Cardiac muscle cell (in vitro differentiated cells and primary cell): ENCODE results near the gene PPP4R4. TPM values are rescaled to one million over a fixed set of nuclear protein-coding genes. Genes with fewer than 3 reads are reported as not detected.

Source experiments
- DNase-seq, 2 donors: peaks; one replicate each; pipeline versions ENCODE4 v3.0.0 to v3.0.0-alpha.2; 2010 to 2017; ENCODE audit warnings: low read depth in 1 of 2, low spot score in 1 of 2
- H3K27ac ChIP-seq: fragments of 200-600 bp; sonication (generic); 2 replicates; pipeline ENCODE4 v1.5.1; 2016
- H3K27me3 ChIP-seq: fragments of 200-600 bp; sonication (generic); 2 replicates; pipeline ENCODE4 v1.6.0; 2016; ENCODE audit warnings: control low read depth
- H3K36me3 ChIP-seq: fragments of 200-600 bp; sonication (generic); 2 replicates; pipeline ENCODE4 v1.5.1; 2016; ENCODE audit warnings: control low read depth
- H3K4me1 ChIP-seq: fragments of 200-600 bp; sonication (generic); 2 replicates; pipeline ENCODE4 v1.8.1; 2017; ENCODE audit warnings: low read depth, mild to moderate bottlenecking, mixed run types
- H3K4me3 ChIP-seq: fragments of 200-600 bp; sonication (generic); 2 replicates; pipeline ENCODE4 v1.5.1; 2016; ENCODE audit warnings: mild to moderate bottlenecking
- H3K9me3 ChIP-seq: fragments of 200-600 bp; sonication (generic); 2 replicates; pipeline ENCODE4 v1.5.1; 2017; ENCODE audit warnings: low read depth, mild to moderate bottlenecking, control low read depth
- CTCF ChIP-seq: IDR thresholded peaks from 2 replicates; pipeline ENCODE4 v1.5.1; 2012; ENCODE audit warnings: low read depth, mild to moderate bottlenecking, low read length
- polyA plus RNA-seq: library from polyadenylated mRNA; unstranded; fragments of >200 nt; fragmentation: Nextera tagmentation; extraction: Ambion mirVana; gene quantifications from 2 replicates; pipeline ENCODE4 v1.2.1, GENCODE V29; 2016
- total RNA-seq: library from RNA; depleted of rRNA; stranded (reverse); fragments of >200 nt; gene quantifications from 2 replicates; pipeline ENCODE4 v1.2.3, GENCODE V29; 2016

Gene PPP4R4
- total and polyA plus RNA-seq, 2 experiments from 2014 or later, result 0.59 to 9.8 TPM

- H3K4me3 ChIP-seq, result no peak overlapping the region
- no peak for TF ChIP-seq CTCF
- H3K27ac ChIP-seq, result no peak overlapping the region
- no peaks in the 10 kb centered on the region for H3K36me3 ChIP-seq
- no peaks in the 10 kb centered on the region for H3K9me3 ChIP-seq
- no peaks in the 10 kb centered on the region for H3K4me1 ChIP-seq
- DNase-seq, result peak in 1 of 2 donors; percentile 55
- H3K27me3 ChIP-seq, result no peaks in the 10 kb centered on the region
Measured at GRCh38 chr14:94313991-94314655, 140.0 kb downstream of the PPP4R4 start.

GRCh38 chr14:94314890-94315289, 140.8 kb downstream of the PPP4R4 start:
- TF ChIP-seq CTCF, result no peak
- H3K4me3 ChIP-seq, result no peak overlapping the region
- H3K27ac ChIP-seq, result no peak overlapping the region
- H3K27me3 ChIP-seq, result no peaks in the 10 kb centered on the region
- DNase-seq, result no peak
- H3K4me1 ChIP-seq, result no peaks in the 10 kb centered on the region
- H3K36me3 ChIP-seq, result no peaks in the 10 kb centered on the region
- H3K9me3 ChIP-seq, result no peaks in the 10 kb centered on the region

- peak in 1 of 2 donors; percentile 8 for DNase-seq
- Histone ChIP-seq H3K36me3 (no peaks in the 10 kb centered on the region), H3K4me1 (no peaks in the 10 kb centered on the region), H3K27ac (no peak overlapping the region), H3K4me3 (no peak overlapping the region), H3K9me3 (no peaks in the 10 kb centered on the region), H3K27me3 (no peaks in the 10 kb centered on the region)
- no peak for TF ChIP-seq CTCF
Measured at GRCh38 chr14:94316692-94317091, 142.6 kb downstream of the PPP4R4 start.

GRCh38 chr14:94317259-94317658, 143.1 kb downstream of the PPP4R4 start:
- H3K9me3 ChIP-seq, result no peaks in the 10 kb centered on the region
- H3K4me1 ChIP-seq, result no peaks in the 10 kb centered on the region
- no peak for TF ChIP-seq CTCF
- H3K27me3 ChIP-seq, result no peaks in the 10 kb centered on the region
- peak in 1 of 2 donors; percentile 53 for DNase-seq
- no peaks in the 10 kb centered on the region for H3K36me3 ChIP-seq
- no peak overlapping the region for H3K4me3 ChIP-seq
- no peak overlapping the region for H3K27ac ChIP-seq

- Histone ChIP-seq H3K36me3 (no peaks in the 10 kb centered on the region), H3K4me1 (no peaks in the 10 kb centered on the region), H3K27ac (no peak overlapping the region), H3K9me3 (no peaks in the 10 kb centered on the region), H3K4me3 (no peak overlapping the region), H3K27me3 (no peaks in the 10 kb centered on the region)
- no peak for TF ChIP-seq CTCF
- DNase-seq, result no peak
Measured at GRCh38 chr14:94320243-94320642, 146.1 kb downstream of the PPP4R4 start.
